ENCODE measurements around the gene MKS1. TPM values are rescaled to one million over a fixed set of nuclear protein-coding genes. Genes with fewer than 3 reads are reported as not detected.

MKS1 gene
- total RNA-seq, 1 donor: 8.6 TPM

GRCh38 chr17:58264407-58265103 lies 45.5 kb upstream of the MKS1 start:
- DNase-seq (ENCODE audit: low read depth): no peak
- no peak for TF ChIP-seq CTCF (IDR thresholded peaks at IDR 0.05; ENCODE audit: insufficient read depth, low read depth, low read length)
- no peak overlapping the region for H3K4me3 ChIP-seq (ENCODE audit: low read depth, low read length)

GRCh38 chr17:58263773-58264172 lies 44.7 kb upstream of the MKS1 start:
- TF ChIP-seq CTCF (IDR thresholded peaks at IDR 0.05; ENCODE audit: insufficient read depth, low read depth, low read length): no peak

GRCh38 chr17:58262149-58262548 lies 43.1 kb upstream of the MKS1 start:
- DNase-seq (ENCODE audit: low read depth): no peak
- TF ChIP-seq CTCF (IDR thresholded peaks at IDR 0.05; ENCODE audit: insufficient read depth, low read depth, low read length): no peak
- no peak overlapping the region for H3K4me3 ChIP-seq (ENCODE audit: low read depth, low read length)

More at GRCh38 chr17:58263773-58264172, 44.7 kb upstream of the MKS1 start:
- no peak overlapping the region for H3K4me3 ChIP-seq (ENCODE audit: low read depth, low read length)
- DNase-seq (ENCODE audit: low read depth): no peak

- no peak overlapping the region for H3K4me3 ChIP-seq (ENCODE audit: low read depth, low read length)
- no peak for DNase-seq (ENCODE audit: low read depth)
- TF ChIP-seq CTCF (IDR thresholded peaks at IDR 0.05; ENCODE audit: insufficient read depth, low read depth, low read length): no peak
Observed at GRCh38 chr17:58254803-58255202, 35.7 kb upstream of the MKS1 start.

- TF ChIP-seq CTCF (IDR thresholded peaks at IDR 0.05; ENCODE audit: insufficient read depth, low read depth, low read length): no peak
Observed at GRCh38 chr17:58253082-58253481, 34.0 kb upstream of the MKS1 start.

GRCh38 chr17:58252141-58252540 lies 33.1 kb upstream of the MKS1 start:
- TF ChIP-seq CTCF (IDR thresholded peaks at IDR 0.05; ENCODE audit: insufficient read depth, low read depth, low read length): no peak
- H3K4me3 ChIP-seq (ENCODE audit: low read depth, low read length): no peak overlapping the region

More at GRCh38 chr17:58253082-58253481, 34.0 kb upstream of the MKS1 start:
- H3K4me3 ChIP-seq (ENCODE audit: low read depth, low read length): no peak overlapping the region
- DNase-seq (ENCODE audit: low read depth): no peak

More at GRCh38 chr17:58252141-58252540, 33.1 kb upstream of the MKS1 start:
- DNase-seq (ENCODE audit: low read depth): no peak
